Left lung (tissue), 10 donors: Measurements from ENCODE around the gene SLIT3. TPM values are rescaled to one million over a fixed set of nuclear protein-coding genes. Genes with fewer than 3 reads are reported as not detected.
"Not testable (repeated sequence)": the region's sequence is repeated elsewhere in the genome, so short reads cannot be mapped to it uniquely, and the experiment has no call there.

ENCODE experiments used
- ATAC-seq: fragments of 200-7000 bp; cut with Tn5 transposase; one replicate; pipeline ENCODE4 v1.9.1; 2020; ENCODE audit warnings: moderate library complexity
- DNase-seq, 4 donors: peaks; one replicate each; pipeline ENCODE4 v3.0.0-alpha.2; 2013 to 2020
- H3K27ac ChIP-seq, 2 donors: fragments of 200-600 bp; sonication (generic) in 1 of 2; one replicate each; pipeline versions ENCODE4 v1.5.0 to v1.8.0; 2020 to 2021
- H3K27me3 ChIP-seq, 2 donors: fragments of 200-600 bp; sonication (generic) in 1 of 2; one replicate each; pipeline versions ENCODE4 v1.5.0 to v1.8.0; 2020 to 2021
- H3K36me3 ChIP-seq, 2 donors: fragments of 200-600 bp; sonication (generic) in 1 of 2; one replicate each; pipeline versions ENCODE4 v1.5.0 to v1.8.0; 2020 to 2021
- H3K4me1 ChIP-seq, 2 donors: fragments of 200-600 bp; one replicate each; pipeline ENCODE4 v1.8.0; 2021
- H3K4me3 ChIP-seq, 2 donors: fragments of 200-600 bp; sonication (generic) in 1 of 2; one replicate each; pipeline versions ENCODE4 v1.5.0 to v1.8.0; 2020 to 2021; ENCODE audit warnings: mild to moderate bottlenecking in 1 of 2
- H3K9me3 ChIP-seq, 2 donors: fragments of 200-600 bp; sonication (generic) in 1 of 2; one replicate each; pipeline versions ENCODE4 v1.5.0 to v1.8.0; 2020 to 2021
- intact Hi-C, 2 donors: fragments of 100-400 bp; cut with DNase I; formaldehyde crosslinking; loops; one replicate each; pipeline versions ENCODE4 v1.11.2 to v1.14.2; 2022
- polyA plus RNA-seq, 6 donors: library from polyadenylated mRNA; unstranded; fragments of 120-200 nt; gene quantifications; one replicate each; pipeline ENCODE4 v1.2.1, GENCODE V29; 2013; ENCODE audit not compliant: insufficient read length in 6 of 6
- total RNA-seq, 2 donors: library from RNA; stranded (reverse); fragmentation: NEBNext Ultra II Directional; extraction: Animal tissue kit (Norgen Biotek cat#: 25700); gene quantifications; one replicate each; pipeline ENCODE4 v1.2.1, GENCODE V29; 2021
- TF ChIP-seq, protein P1 (sequence below), 2 donors: fragments of 200-600 bp; sonication (generic) in 1 of 2; IDR thresholded peaks; one replicate each; pipeline versions ENCODE4 v1.5.0 to v1.8.0; 2021; ENCODE audit warnings: antibody characterized with exemption in 2 of 2
- donor health status: DM: no; HTN: yes; CAD: no.
- donor health status: DM: no; HTN: no; CAD: no.

SLIT3 gene
- total and polyA plus RNA-seq, 8 donors, result 37.6 to 77.1 (median 45.9) TPM

DNA sequence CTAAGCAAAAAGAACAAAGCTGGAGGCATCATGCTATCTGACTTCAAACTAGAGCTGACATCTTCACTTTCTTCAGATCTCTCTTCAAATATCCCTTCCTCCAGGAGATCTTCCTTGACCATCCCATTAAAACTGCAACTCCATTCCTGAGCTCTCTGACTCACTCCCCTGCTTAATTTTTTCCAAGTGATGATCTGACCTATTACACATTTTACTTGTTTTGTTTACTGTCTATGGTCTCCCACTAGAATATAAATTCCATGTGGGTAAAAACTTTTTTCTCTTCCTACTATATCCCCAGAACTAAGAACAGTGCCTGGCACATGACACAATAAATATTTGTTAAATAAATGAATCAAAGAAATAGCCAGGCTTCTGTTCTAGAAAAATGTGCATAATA is 87.5 kb downstream of the SLIT3 start:
- no peaks in the 10 kb centered on the region for H3K27me3 ChIP-seq
- intact Hi-C loops, result no loop called here
- ATAC-seq, result no peak

DNA sequence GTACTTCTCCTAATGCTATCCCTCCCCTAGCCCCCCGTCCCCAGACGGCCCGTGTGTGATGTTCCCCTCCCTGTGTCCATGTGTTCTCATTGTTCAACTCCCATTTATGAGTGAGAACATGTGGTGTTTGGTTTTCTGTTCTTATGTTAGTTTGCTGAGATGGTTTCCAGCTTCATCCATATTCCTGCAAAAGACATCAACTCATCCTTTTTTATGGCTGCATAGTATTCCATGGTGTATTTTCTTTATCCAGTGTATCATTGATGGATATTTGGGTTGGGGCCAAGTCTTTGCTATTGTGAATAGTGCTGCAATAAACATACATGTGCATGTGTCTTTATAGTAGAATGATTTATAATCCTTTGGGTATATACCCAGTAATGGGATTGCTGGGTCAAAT is 89.2 kb downstream of the SLIT3 start:
- H3K4me3 ChIP-seq, H3K27me3 ChIP-seq, intact Hi-C loops, H3K4me1 ChIP-seq, ATAC-seq, H3K9me3 ChIP-seq, H3K27ac ChIP-seq, H3K36me3 ChIP-seq, DNase-seq: not testable (repeated sequence)

More for the DNA sequence above, 87.5 kb downstream of the SLIT3 start:
- TF ChIP-seq, protein P1, sequence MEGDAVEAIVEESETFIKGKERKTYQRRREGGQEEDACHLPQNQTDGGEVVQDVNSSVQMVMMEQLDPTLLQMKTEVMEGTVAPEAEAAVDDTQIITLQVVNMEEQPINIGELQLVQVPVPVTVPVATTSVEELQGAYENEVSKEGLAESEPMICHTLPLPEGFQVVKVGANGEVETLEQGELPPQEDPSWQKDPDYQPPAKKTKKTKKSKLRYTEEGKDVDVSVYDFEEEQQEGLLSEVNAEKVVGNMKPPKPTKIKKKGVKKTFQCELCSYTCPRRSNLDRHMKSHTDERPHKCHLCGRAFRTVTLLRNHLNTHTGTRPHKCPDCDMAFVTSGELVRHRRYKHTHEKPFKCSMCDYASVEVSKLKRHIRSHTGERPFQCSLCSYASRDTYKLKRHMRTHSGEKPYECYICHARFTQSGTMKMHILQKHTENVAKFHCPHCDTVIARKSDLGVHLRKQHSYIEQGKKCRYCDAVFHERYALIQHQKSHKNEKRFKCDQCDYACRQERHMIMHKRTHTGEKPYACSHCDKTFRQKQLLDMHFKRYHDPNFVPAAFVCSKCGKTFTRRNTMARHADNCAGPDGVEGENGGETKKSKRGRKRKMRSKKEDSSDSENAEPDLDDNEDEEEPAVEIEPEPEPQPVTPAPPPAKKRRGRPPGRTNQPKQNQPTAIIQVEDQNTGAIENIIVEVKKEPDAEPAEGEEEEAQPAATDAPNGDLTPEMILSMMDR (IDR thresholded peaks at IDR 0.05), result no peak
- peaks cover 0 to 2% of the 10 kb centered on the region in 2 donors for H3K9me3 ChIP-seq
- H3K27ac ChIP-seq, result no peak overlapping the region
- no peaks in the 10 kb centered on the region for H3K36me3 ChIP-seq
- DNase-seq, result no peak
- no peaks in the 10 kb centered on the region for H3K4me1 ChIP-seq
- H3K4me3 ChIP-seq, result no peak overlapping the region

DNA sequence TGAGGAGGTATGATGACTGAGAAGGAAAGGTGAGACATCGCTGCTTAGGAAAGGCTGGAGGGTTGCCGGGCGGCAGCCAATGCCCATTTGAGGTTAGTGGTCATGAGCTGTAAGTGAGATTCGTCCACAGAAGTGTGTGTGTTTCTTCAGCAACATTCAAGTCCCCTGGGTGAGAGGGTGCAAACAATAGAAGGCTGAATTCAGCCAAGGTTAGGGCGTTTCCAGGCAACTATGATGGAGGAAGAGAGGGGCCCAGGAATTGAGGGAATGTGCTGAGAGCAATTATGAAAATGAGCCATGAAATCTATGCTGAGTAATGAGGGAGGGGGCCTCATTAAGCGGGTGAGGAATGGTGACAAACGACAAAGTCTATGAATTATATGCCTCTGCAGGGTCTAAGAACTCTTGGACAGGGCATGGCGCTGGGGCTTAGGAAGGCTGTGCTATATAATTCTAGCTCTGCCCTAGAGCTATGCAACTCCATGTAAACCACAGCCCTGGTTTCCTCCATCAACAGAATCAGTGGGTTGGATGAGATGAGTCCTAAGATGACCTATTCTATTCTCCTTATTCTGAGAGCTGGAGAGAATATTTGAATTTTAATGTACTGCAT is 96.0 kb downstream of the SLIT3 start:
- Histone ChIP-seq H3K27ac (no peak overlapping the region), H3K4me3 (no peak overlapping the region), H3K36me3 (no peaks in the 10 kb centered on the region), H3K27me3 (no peaks in the 10 kb centered on the region), H3K9me3 (peaks cover 0 to 9% of the 10 kb centered on the region in 2 donors), H3K4me1 (no peaks in the 10 kb centered on the region)
- intact Hi-C loops, result no loop called here
- ATAC-seq (no peak), DNase-seq (no peak)
- TF ChIP-seq, protein P1 (IDR thresholded peaks at IDR 0.05), result no peak

DNA sequence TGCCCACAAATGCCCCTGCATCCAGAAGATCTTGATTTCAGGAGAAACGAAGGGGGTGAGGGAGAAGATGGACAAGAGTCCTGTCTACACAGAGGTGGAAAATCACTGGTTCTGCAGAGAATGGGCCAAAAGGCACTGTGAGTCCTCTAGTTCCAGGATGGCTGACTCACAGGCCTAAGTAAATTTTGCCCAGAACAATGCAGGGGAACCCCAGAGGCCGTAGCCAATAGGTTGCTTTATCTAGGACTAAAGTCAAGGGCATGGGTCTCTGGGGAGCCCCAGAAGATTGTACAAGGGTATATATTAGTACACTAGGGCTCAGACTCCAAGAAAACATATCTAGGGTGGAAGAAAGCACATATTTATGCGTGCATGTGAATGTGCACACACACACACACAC is 98.0 kb downstream of the SLIT3 start:
- no peaks in the 10 kb centered on the region for H3K27me3 ChIP-seq
- ATAC-seq (no peak), DNase-seq (no peak)
- H3K4me1 ChIP-seq, result no peaks in the 10 kb centered on the region
- peaks cover 0 to 6% of the 10 kb centered on the region in 2 donors for H3K9me3 ChIP-seq
- intact Hi-C loops, result no loop called here
- H3K4me3 ChIP-seq, result no peak overlapping the region
- H3K27ac ChIP-seq, result no peak overlapping the region
- no peaks in the 10 kb centered on the region for H3K36me3 ChIP-seq
- TF ChIP-seq, protein P1 (IDR thresholded peaks at IDR 0.05), result no peak

DNA sequence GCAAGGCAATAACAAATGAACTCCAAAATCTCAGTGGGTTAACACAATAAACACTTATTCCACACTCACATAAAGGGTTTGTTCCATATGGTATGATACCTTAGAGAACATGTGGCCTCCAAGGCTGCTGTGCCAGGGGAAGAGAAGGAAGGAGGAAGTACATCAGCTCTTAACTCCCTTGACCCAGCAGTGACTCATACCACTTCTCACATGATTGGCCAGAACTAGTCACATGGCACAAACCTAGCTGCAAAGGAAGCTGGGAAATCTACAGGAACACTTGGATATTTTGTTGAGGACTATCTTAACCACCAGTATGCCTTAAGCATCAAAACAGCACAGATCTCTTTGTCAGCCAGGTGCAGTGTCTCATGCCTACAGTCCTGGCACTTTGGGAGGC is 99.3 kb downstream of the SLIT3 start:
- DNase-seq (no peak), ATAC-seq (no peak)
- Histone ChIP-seq H3K4me1 (no peaks in the 10 kb centered on the region), H3K36me3 (no peaks in the 10 kb centered on the region), H3K27ac (no peak overlapping the region), H3K27me3 (no peaks in the 10 kb centered on the region), H3K4me3 (no peak overlapping the region), H3K9me3 (peaks cover 0 to 6% of the 10 kb centered on the region in 2 donors)
- intact Hi-C loops, result no loop called here
- TF ChIP-seq, protein P1 (IDR thresholded peaks at IDR 0.05), result no peak
